Epithelial cell of proximal tubule (primary cell): ENCODE measurements around the gene PDPN. TPM values are rescaled to one million over a fixed set of nuclear protein-coding genes. Genes with fewer than 3 reads are reported as not detected.

ENCODE experiments used
- DNase-seq: peaks from one replicate; pipeline ENCODE4 v3.0.0-alpha.2; 2011; ENCODE audit warnings: low read depth
- H3K4me3 ChIP-seq: 2 replicates; pipeline ENCODE4 v1.5.1; 2011; ENCODE audit warnings: low read depth, mild to moderate bottlenecking, low read length
- CTCF ChIP-seq: conservative IDR thresholded peaks from 2 replicates; pipeline ENCODE4 v1.5.1; 2012; ENCODE audit warnings: low read depth, mild to moderate bottlenecking, low read length
- total RNA-seq: library from RNA; depleted of rRNA; stranded (reverse); fragments of >200 nt; gene quantifications from 2 replicates; pipeline ENCODE4 v1.2.3, GENCODE V29; 2015

The PDPN gene
- total RNA-seq, 1 donor from 2014 or later: 7.6 TPM

- DNase-seq: no peak
- no peak overlapping the region for H3K4me3 ChIP-seq
- peak; percentile 22 for TF ChIP-seq CTCF
These were observed 12.7 kb upstream of the PDPN start for GRCh38 chr1:13570924-13571323.

- no peak for TF ChIP-seq CTCF
- DNase-seq: no peak
- no peak overlapping the region for H3K4me3 ChIP-seq
These were observed 10.0 kb upstream of the PDPN start for GRCh38 chr1:13573586-13573985.

- H3K4me3 ChIP-seq: no peak overlapping the region
- no peak for TF ChIP-seq CTCF
- DNase-seq: no peak
These were observed 6.7 kb upstream of the PDPN start for GRCh38 chr1:13576926-13577325.

GRCh38 chr1:13577846-13578245, 5.8 kb upstream of the PDPN start:
- no peak for DNase-seq
- no peak overlapping the region for H3K4me3 ChIP-seq
- no peak for TF ChIP-seq CTCF

GRCh38 chr1:13581446-13581845, 2.2 kb upstream of the PDPN start:
- DNase-seq: no peak
- TF ChIP-seq CTCF: no peak
- no peak overlapping the region for H3K4me3 ChIP-seq

GRCh38 chr1:13582713-13583443, 754 bp upstream of the PDPN start:
- H3K4me3 ChIP-seq: no peak overlapping the region
- no peak for TF ChIP-seq CTCF
- DNase-seq: no peak
